ENCODE measurements around the gene PRAC1. TPM values are rescaled to one million over a fixed set of nuclear protein-coding genes. Genes with fewer than 3 reads are reported as not detected.

PRAC1 gene
- total and polyA plus RNA-seq, 10 of the 15 experiments (the other 5 are each of a cell fraction or from before 2014, with no cell fraction given), result not detected

- Histone ChIP-seq H3K27me3 (replicated peaks in 1 of 2; ENCODE audit: control insufficient read depth in 2 of 2, insufficient read depth in 2 of 2, low read length in 1 of 2) (no peaks in the 10 kb centered on the region; a peak in 1 of 4 replicates), H3K4me2 (ENCODE audit: control insufficient read depth, insufficient read depth) (no peak overlapping the region), H3K9me3 (replicated peaks; ENCODE audit: control insufficient read depth, insufficient read depth, low read length) (no peaks in the 10 kb centered on the region), H2AFZ (ENCODE audit: control insufficient read depth, low read depth, low read length) (no peak overlapping the region), H3K27ac (ENCODE audit: control insufficient read depth, insufficient read depth) (no peak overlapping the region), H3K4me3 (no peak overlapping the region), H4K20me1 (ENCODE audit: control insufficient read depth, insufficient read depth) (no peaks in the 10 kb centered on the region), H3K4me1 (ENCODE audit: control insufficient read depth, insufficient read depth, low read length) (no peaks in the 10 kb centered on the region), H3K9ac (ENCODE audit: control insufficient read depth, insufficient read depth, low read length) (no peak overlapping the region), H3K79me2 (ENCODE audit: control insufficient read depth, insufficient read depth, low read length) (no peaks in the 10 kb centered on the region), H3K36me3 (ENCODE audit: control insufficient read depth in 2 of 2, insufficient read depth in 2 of 2, low read length in 1 of 2) (no peaks in the 10 kb centered on the region)
- intact Hi-C loops (cut with micrococcal nuclease; ENCODE audit: unreplicated experiment) (no loop called here), in situ Hi-C loops (cut with MboI) (no loop called here)
- SMC1A ChIA-PET (ENCODE audit: uncharacterized antibody, unreplicated experiment), result interaction anchor here (0.9 to 4.5 kb wide), 4 partner anchors 23 to 339 kb away, joined by 3 to 19 read pairs (median 4); no protein-coding TSS in a partner anchor
- TF ChIP-seq NFXL1 (IDR thresholded peaks at IDR 0.05; ENCODE audit: borderline replicate concordance), result no peak
- TF ChIP-seq, protein P1, sequence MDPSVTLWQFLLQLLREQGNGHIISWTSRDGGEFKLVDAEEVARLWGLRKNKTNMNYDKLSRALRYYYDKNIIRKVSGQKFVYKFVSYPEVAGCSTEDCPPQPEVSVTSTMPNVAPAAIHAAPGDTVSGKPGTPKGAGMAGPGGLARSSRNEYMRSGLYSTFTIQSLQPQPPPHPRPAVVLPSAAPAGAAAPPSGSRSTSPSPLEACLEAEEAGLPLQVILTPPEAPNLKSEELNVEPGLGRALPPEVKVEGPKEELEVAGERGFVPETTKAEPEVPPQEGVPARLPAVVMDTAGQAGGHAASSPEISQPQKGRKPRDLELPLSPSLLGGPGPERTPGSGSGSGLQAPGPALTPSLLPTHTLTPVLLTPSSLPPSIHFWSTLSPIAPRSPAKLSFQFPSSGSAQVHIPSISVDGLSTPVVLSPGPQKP (IDR thresholded peaks at IDR 0.05; ENCODE audit: low read depth, low read length), result no peak
- TF ChIP-seq TCF3 (IDR thresholded peaks at IDR 0.05; ENCODE audit: borderline replicate concordance, insufficient read depth, low read depth, low read length), result no peak
- no peak for TF ChIP-seq PML (IDR thresholded peaks at IDR 0.05; ENCODE audit: low read length)
- no peak for FAIRE-seq
- WGBS (ENCODE audit: insufficient coverage, insufficient replicate concordance, low lambda C conversion rate, missing lambda C conversion rate), result 79% methylated on average over 2 of the region's 2 CpGs
- DNase-seq (ENCODE audit: low read depth, low spot score), result no peak
- POLR2A ChIA-PET, result no interaction called here
- BruUV-seq (replicated peaks), result no TSS peak
- no peak for ATAC-seq
- RAD21 ChIA-PET (ENCODE audit: unreplicated experiment), result interaction anchor here (0.6 to 2.3 kb wide), 5 partner anchors 52 to 675 kb away, joined by 3 to 7 read pairs (median 4); no protein-coding TSS in a partner anchor
- CTCF ChIA-PET, result interaction anchor here (1.0 to 5.8 kb wide), 11 partner anchors 13 to 364 kb away, joined by 3 to 28 read pairs (median 5); partner anchors contain the start of gene ATP5MC1
Observed at GRCh38 chr17:48672340-48672739, 50.0 kb downstream of the PRAC1 start.

MicroRNAs encoded within 50 kb of the gene (microRNA counts, 767-probe panel; counts per million panel counts)
- microRNA hsa-miR-3185, result 1,761 counts per million, percentile 68 among the panel's probes with 10 or more counts

Small RNAs within 50 kb of the gene (microRNA-seq; reads per million reads assigned to microRNA genes)
- gene MIR3185, result not detected

Small RNAs within 50 kb of the gene (small RNA-seq; reads per million reads assigned to genes)
- not detected for gene AC091179.2
- gene COX6B1P2, result not detected
- not detected for gene MIR3185
- not detected for gene RF02132
- gene RF02133, result not detected
- not detected for gene RN7SL125P

Other genes starting within 250 kb of the PRAC1 start
Only the 7 nearest of the 17 such genes appear.
- gene HOXB7, start 111.5 kb downstream of the PRAC1 start, total RNA-seq (2014; rRNA removed), result 3.2 and 4.2 TPM in 2 replicates
- 3.6 and 5.8 TPM in 2 replicates for gene HOXB7, start 111.5 kb downstream of the PRAC1 start, total RNA-seq (2014; rRNA removed; fragmentation: Illumina TruSeq; extraction: Trizol)
- gene HOXB7, start 111.5 kb downstream of the PRAC1 start, total RNA-seq (2021), result 4.0 and 4.5 TPM in 2 replicates
- gene HOXB7, start 111.5 kb downstream of the PRAC1 start, polyA plus RNA-seq (2011; rRNA removed), result 7.4 and 8.3 TPM in 2 replicates
- 1.3 and 3.7 TPM in 2 replicates for gene HOXB7, start 111.5 kb downstream of the PRAC1 start, polyA plus RNA-seq (2014; fragmentation: Illumina TruSeq; extraction: Trizol)
- gene HOXB7, start 111.5 kb downstream of the PRAC1 start, polyA plus RNA-seq (2014; fragmentation: Nextera tagmentation; extraction: Ambion mirVana), result 1 to 10 TPM; 2.8 to 3.4 TPM
- 5.1 and 7.0 TPM in 2 replicates for gene HOXB7, start 111.5 kb downstream of the PRAC1 start, polyA plus RNA-seq (2014; rRNA removed)
- gene HOXB7, start 111.5 kb downstream of the PRAC1 start, polyA plus RNA-seq (2016; fragmentation: Nextera tagmentation; extraction: Ambion mirVana), result 1 to 10 TPM; 4.3 to 4.8 TPM
- gene HOXB8, start 107.2 kb downstream of the PRAC1 start, total RNA-seq (2014; rRNA removed), result not detected in 2 replicates
- not detected in 2 replicates for gene HOXB8, start 107.2 kb downstream of the PRAC1 start, total RNA-seq (2014; rRNA removed; fragmentation: Illumina TruSeq; extraction: Trizol)
- 0.21 TPM in 1 of 2 replicates, not detected in the other for gene HOXB8, start 107.2 kb downstream of the PRAC1 start, total RNA-seq (2021)
- not detected in 2 replicates for gene HOXB8, start 107.2 kb downstream of the PRAC1 start, polyA plus RNA-seq (2011; rRNA removed)
- gene HOXB8, start 107.2 kb downstream of the PRAC1 start, polyA plus RNA-seq (2014; fragmentation: Illumina TruSeq; extraction: Trizol), result not detected in 2 replicates
- not detected for gene HOXB8, start 107.2 kb downstream of the PRAC1 start, polyA plus RNA-seq (2014; fragmentation: Nextera tagmentation; extraction: Ambion mirVana)
- gene HOXB8, start 107.2 kb downstream of the PRAC1 start, polyA plus RNA-seq (2014; rRNA removed), result not detected in 2 replicates
- not detected for gene HOXB8, start 107.2 kb downstream of the PRAC1 start, polyA plus RNA-seq (2016; fragmentation: Nextera tagmentation; extraction: Ambion mirVana)
- gene HOXB9, start 96.2 kb downstream of the PRAC1 start, total RNA-seq (2014; rRNA removed), result not detected in 2 replicates
- gene HOXB9, start 96.2 kb downstream of the PRAC1 start, total RNA-seq (2014; rRNA removed; fragmentation: Illumina TruSeq; extraction: Trizol), result 0.04 and 0.05 TPM in 2 replicates
- gene HOXB9, start 96.2 kb downstream of the PRAC1 start, total RNA-seq (2021), result 0.13 and 0.16 TPM in 2 replicates
- gene HOXB9, start 96.2 kb downstream of the PRAC1 start, polyA plus RNA-seq (2011; rRNA removed), result 0.49 and 0.69 TPM in 2 replicates
- gene HOXB9, start 96.2 kb downstream of the PRAC1 start, polyA plus RNA-seq (2014; fragmentation: Illumina TruSeq; extraction: Trizol), result 0.01 TPM in 1 of 2 replicates, not detected in the other
- not detected for gene HOXB9, start 96.2 kb downstream of the PRAC1 start, polyA plus RNA-seq (2014; fragmentation: Nextera tagmentation; extraction: Ambion mirVana)
- 0.09 TPM in 1 of 2 replicates, not detected in the other for gene HOXB9, start 96.2 kb downstream of the PRAC1 start, polyA plus RNA-seq (2014; rRNA removed)
- not detected for gene HOXB9, start 96.2 kb downstream of the PRAC1 start, polyA plus RNA-seq (2016; fragmentation: Nextera tagmentation; extraction: Ambion mirVana)
- gene PRAC2, start 667 bp upstream of the PRAC1 start, total RNA-seq (2014; rRNA removed), result not detected in 2 replicates
- not detected in 2 replicates for gene PRAC2, start 667 bp upstream of the PRAC1 start, total RNA-seq (2014; rRNA removed; fragmentation: Illumina TruSeq; extraction: Trizol)
- gene PRAC2, start 667 bp upstream of the PRAC1 start, total RNA-seq (2021), result not detected in 2 replicates
- not detected in 2 replicates for gene PRAC2, start 667 bp upstream of the PRAC1 start, polyA plus RNA-seq (2011; rRNA removed)
- not detected in 2 replicates for gene PRAC2, start 667 bp upstream of the PRAC1 start, polyA plus RNA-seq (2014; fragmentation: Illumina TruSeq; extraction: Trizol)
- gene PRAC2, start 667 bp upstream of the PRAC1 start, polyA plus RNA-seq (2014; fragmentation: Nextera tagmentation; extraction: Ambion mirVana), result under 1 TPM in 1 of 2 experiments, not detected in 1; 0.31 TPM
- gene PRAC2, start 667 bp upstream of the PRAC1 start, polyA plus RNA-seq (2014; rRNA removed), result not detected in 2 replicates
- gene PRAC2, start 667 bp upstream of the PRAC1 start, polyA plus RNA-seq (2016; fragmentation: Nextera tagmentation; extraction: Ambion mirVana), result not detected
- gene HOXB13, start 6.2 kb upstream of the PRAC1 start, total RNA-seq (2014; rRNA removed), result not detected in 2 replicates
- gene HOXB13, start 6.2 kb upstream of the PRAC1 start, total RNA-seq (2014; rRNA removed; fragmentation: Illumina TruSeq; extraction: Trizol), result not detected in 2 replicates
- gene HOXB13, start 6.2 kb upstream of the PRAC1 start, total RNA-seq (2021), result 0.05 TPM in 2 replicates
- not detected in 2 replicates for gene HOXB13, start 6.2 kb upstream of the PRAC1 start, polyA plus RNA-seq (2011; rRNA removed)
- gene HOXB13, start 6.2 kb upstream of the PRAC1 start, polyA plus RNA-seq (2014; fragmentation: Illumina TruSeq; extraction: Trizol), result not detected in 2 replicates
- not detected for gene HOXB13, start 6.2 kb upstream of the PRAC1 start, polyA plus RNA-seq (2014; fragmentation: Nextera tagmentation; extraction: Ambion mirVana)
- not detected in 2 replicates for gene HOXB13, start 6.2 kb upstream of the PRAC1 start, polyA plus RNA-seq (2014; rRNA removed)
- not detected for gene HOXB13, start 6.2 kb upstream of the PRAC1 start, polyA plus RNA-seq (2016; fragmentation: Nextera tagmentation; extraction: Ambion mirVana)
- gene TTLL6, start 94.7 kb upstream of the PRAC1 start, total RNA-seq (2014; rRNA removed), result 0.06 and 0.22 TPM in 2 replicates
- 0.14 and 0.27 TPM in 2 replicates for gene TTLL6, start 94.7 kb upstream of the PRAC1 start, total RNA-seq (2014; rRNA removed; fragmentation: Illumina TruSeq; extraction: Trizol)
- 0.10 TPM in 1 of 2 replicates, not detected in the other for gene TTLL6, start 94.7 kb upstream of the PRAC1 start, total RNA-seq (2021)
- 0.07 and 0.10 TPM in 2 replicates for gene TTLL6, start 94.7 kb upstream of the PRAC1 start, polyA plus RNA-seq (2011; rRNA removed)
- gene TTLL6, start 94.7 kb upstream of the PRAC1 start, polyA plus RNA-seq (2014; fragmentation: Illumina TruSeq; extraction: Trizol), result 0.13 and 0.16 TPM in 2 replicates
- not detected for gene TTLL6, start 94.7 kb upstream of the PRAC1 start, polyA plus RNA-seq (2014; fragmentation: Nextera tagmentation; extraction: Ambion mirVana)
- 0.36 TPM in 1 of 2 replicates, not detected in the other for gene TTLL6, start 94.7 kb upstream of the PRAC1 start, polyA plus RNA-seq (2014; rRNA removed)
- not detected for gene TTLL6, start 94.7 kb upstream of the PRAC1 start, polyA plus RNA-seq (2016; fragmentation: Nextera tagmentation; extraction: Ambion mirVana)
- gene CALCOCO2, start 108.5 kb upstream of the PRAC1 start, total RNA-seq (2014; rRNA removed), result 20.2 and 22.7 TPM in 2 replicates
- 48.0 and 51.1 TPM in 2 replicates for gene CALCOCO2, start 108.5 kb upstream of the PRAC1 start, total RNA-seq (2014; rRNA removed; fragmentation: Illumina TruSeq; extraction: Trizol)
- gene CALCOCO2, start 108.5 kb upstream of the PRAC1 start, total RNA-seq (2021), result 60.3 and 67.9 TPM in 2 replicates
- 138 and 146 TPM in 2 replicates for gene CALCOCO2, start 108.5 kb upstream of the PRAC1 start, polyA plus RNA-seq (2011; rRNA removed)
- 65.6 and 81.9 TPM in 2 replicates for gene CALCOCO2, start 108.5 kb upstream of the PRAC1 start, polyA plus RNA-seq (2014; fragmentation: Illumina TruSeq; extraction: Trizol)
- 10 to 100 TPM; 33.7 to 36.4 TPM for gene CALCOCO2, start 108.5 kb upstream of the PRAC1 start, polyA plus RNA-seq (2014; fragmentation: Nextera tagmentation; extraction: Ambion mirVana)
- 45.4 and 48.4 TPM in 2 replicates for gene CALCOCO2, start 108.5 kb upstream of the PRAC1 start, polyA plus RNA-seq (2014; rRNA removed)
- 10 to 100 TPM; 58.3 to 67.1 TPM for gene CALCOCO2, start 108.5 kb upstream of the PRAC1 start, polyA plus RNA-seq (2016; fragmentation: Nextera tagmentation; extraction: Ambion mirVana)

Measured in GM12878 (cell line).